ENCODE data around the gene PITPNM2.
A peak's percentile ranks its signal among the peaks of the same experiment; 100 is the strongest.

Gene PITPNM2

GRCh38 chr12:123152833-123153232, 1.9 kb upstream of the PITPNM2 start:
- Histone ChIP-seq H3K27ac (replicated peaks) (no peak overlapping the region), H3K27me3 (ENCODE audit: insufficient read depth, poor library complexity, severe bottlenecking) (peaks cover 4% of the 10 kb centered on the region), H3K4me3 (replicated peaks; ENCODE audit: insufficient read depth, low read length) (no peak overlapping the region)
- DNase-seq (ENCODE audit: low read depth in 1 of 2, low spot score in 1 of 2), result no peak
- TF ChIP-seq GABPA (IDR thresholded peaks at IDR 0.05; ENCODE audit: low read depth), result no peak

GRCh38 chr12:123151457-123152454, 866 bp upstream of the PITPNM2 start:
- no peak for DNase-seq (ENCODE audit: low read depth in 1 of 2, low spot score in 1 of 2)
- TF ChIP-seq CTCF (IDR thresholded peaks at IDR 0.05; ENCODE audit: insufficient read depth, low read length) (no peak), REST (IDR thresholded peaks at IDR 0.05; ENCODE audit: insufficient replicate concordance, low read depth) (no peak), POLR2AphosphoS5 (IDR thresholded peaks at IDR 0.05; ENCODE audit: low read depth) (no peak), SPI1 (IDR thresholded peaks at IDR 0.05; ENCODE audit: borderline replicate concordance, low read depth) (no peak), GABPA (IDR thresholded peaks at IDR 0.05; ENCODE audit: low read depth) (no peak)
- Histone ChIP-seq H3K27ac (replicated peaks) (no peak overlapping the region), H3K27me3 (ENCODE audit: insufficient read depth, poor library complexity, severe bottlenecking) (peaks cover 4% of the 10 kb centered on the region), H3K4me3 (replicated peaks; ENCODE audit: insufficient read depth, low read length) (peak overlapping the region; percentile 42)

- TF ChIP-seq CTCF (IDR thresholded peaks at IDR 0.05; ENCODE audit: insufficient read depth, low read length) (no peak), REST (IDR thresholded peaks at IDR 0.05; ENCODE audit: insufficient replicate concordance, low read depth) (no peak), POLR2AphosphoS5 (IDR thresholded peaks at IDR 0.05; ENCODE audit: low read depth) (no peak), SPI1 (IDR thresholded peaks at IDR 0.05; ENCODE audit: borderline replicate concordance, low read depth) (no peak), GABPA (IDR thresholded peaks at IDR 0.05; ENCODE audit: low read depth) (no peak)
- Histone ChIP-seq H3K27me3 (ENCODE audit: insufficient read depth, poor library complexity, severe bottlenecking) (peaks cover 4% of the 10 kb centered on the region), H3K4me3 (replicated peaks; ENCODE audit: insufficient read depth, low read length) (peak overlapping the region; percentile 34), H3K27ac (replicated peaks) (no peak overlapping the region)
- no peak for DNase-seq (ENCODE audit: low read depth in 1 of 2, low spot score in 1 of 2)
These were observed 581 bp downstream of the PITPNM2 start for GRCh38 chr12:123150275-123150743.

GRCh38 chr12:123149501-123150274, 1.2 kb downstream of the PITPNM2 start:
- H3K4me3 ChIP-seq (replicated peaks; ENCODE audit: insufficient read depth, low read length), result no peak overlapping the region
- no peak for DNase-seq (ENCODE audit: low read depth in 1 of 2, low spot score in 1 of 2)
- peaks cover 4% of the 10 kb centered on the region for H3K27me3 ChIP-seq (ENCODE audit: insufficient read depth, poor library complexity, severe bottlenecking)
- TF ChIP-seq SPI1 (IDR thresholded peaks at IDR 0.05; ENCODE audit: borderline replicate concordance, low read depth), result no peak
- TF ChIP-seq GABPA (IDR thresholded peaks at IDR 0.05; ENCODE audit: low read depth), result no peak
- no peak for TF ChIP-seq CTCF (IDR thresholded peaks at IDR 0.05; ENCODE audit: insufficient read depth, low read length)
- TF ChIP-seq REST (IDR thresholded peaks at IDR 0.05; ENCODE audit: insufficient replicate concordance, low read depth), result no peak
- no peak for TF ChIP-seq POLR2AphosphoS5 (IDR thresholded peaks at IDR 0.05; ENCODE audit: low read depth)
- H3K27ac ChIP-seq (replicated peaks), result no peak overlapping the region
